H1 (cell line): Measurements from ENCODE around the gene SYT17. TPM values are rescaled to one million over a fixed set of nuclear protein-coding genes. Genes with fewer than 3 reads are reported as not detected.

Experiments
- CEBPB ChIP-seq: IDR thresholded peaks from 2 replicates; pipeline ENCODE4 v1.6.1; 2012; ENCODE audit warnings: low read depth, low read length
- polyA plus RNA-seq, 7 experiments: library from polyadenylated mRNA; depleted of rRNA in 3 of 7; stranded (reverse) in 5 of 7; unstranded in 2 of 7; fragments of >200 nt in 5 of 7; fragments of 200-250 nt in 2 of 7; gene quantifications; 1 replicate in 5 of 7; 2 replicates in 1 of 7; 4 replicates in 1 of 7; pipeline versions ENCODE4 v1.2.1 to v1.2.3, GENCODE V29; 2011 to 2013; ENCODE audit warnings: missing spikeins in 2 of 7, mixed read lengths in 2 of 7
- total RNA-seq: library from RNA; stranded (reverse); fragmentation: NEBNext Ultra II Directional; extraction: Animal tissue kit (Norgen Biotek cat#: 25700); gene quantifications from 2 replicates; pipeline ENCODE4 v1.2.1, GENCODE V29; 2021
- TF ChIP-seq, protein P1 (sequence below), 3 experiments: IDR thresholded peaks; 1 replicate in 2 of 3; 2 replicates in 1 of 3; pipeline versions ENCODE4 v1.5.1 to v1.6.1; 2011; ENCODE audit warnings: low read length in 3 of 3, mild to moderate bottlenecking in 3 of 3, inconsistent platforms in 2 of 3, low read depth in 1 of 3, moderate library complexity in 1 of 3; ENCODE audit not compliant: insufficient read depth in 1 of 3; ENCODE audit errors: control extremely low read depth in 1 of 3

Gene SYT17
- total and polyA plus RNA-seq, 2 of the 8 experiments (the other 6 are each of a cell fraction or from before 2014, with no cell fraction given), result 5.8 to 18.1 TPM

DNA sequence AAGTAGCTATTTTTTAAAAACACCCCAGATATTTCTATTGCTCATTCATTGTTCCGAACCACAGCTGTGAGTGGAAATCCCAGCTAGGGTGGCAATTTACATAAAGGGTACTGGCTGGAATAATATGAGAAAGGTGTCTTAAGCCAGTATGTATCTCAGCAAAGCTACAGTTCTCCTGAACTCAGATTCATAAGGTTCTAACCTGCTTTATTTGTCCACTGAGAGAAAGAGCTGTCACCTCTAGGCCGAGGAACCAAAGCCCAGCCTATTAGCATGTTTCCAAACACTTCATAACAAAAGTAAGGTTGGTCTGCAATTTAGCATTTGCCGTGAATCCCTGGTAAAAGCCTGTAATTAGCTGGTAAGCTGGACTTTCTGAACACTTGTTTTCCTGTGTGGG lies 60.5 kb downstream of the SYT17 start (continued):
- TF ChIP-seq, protein P1, sequence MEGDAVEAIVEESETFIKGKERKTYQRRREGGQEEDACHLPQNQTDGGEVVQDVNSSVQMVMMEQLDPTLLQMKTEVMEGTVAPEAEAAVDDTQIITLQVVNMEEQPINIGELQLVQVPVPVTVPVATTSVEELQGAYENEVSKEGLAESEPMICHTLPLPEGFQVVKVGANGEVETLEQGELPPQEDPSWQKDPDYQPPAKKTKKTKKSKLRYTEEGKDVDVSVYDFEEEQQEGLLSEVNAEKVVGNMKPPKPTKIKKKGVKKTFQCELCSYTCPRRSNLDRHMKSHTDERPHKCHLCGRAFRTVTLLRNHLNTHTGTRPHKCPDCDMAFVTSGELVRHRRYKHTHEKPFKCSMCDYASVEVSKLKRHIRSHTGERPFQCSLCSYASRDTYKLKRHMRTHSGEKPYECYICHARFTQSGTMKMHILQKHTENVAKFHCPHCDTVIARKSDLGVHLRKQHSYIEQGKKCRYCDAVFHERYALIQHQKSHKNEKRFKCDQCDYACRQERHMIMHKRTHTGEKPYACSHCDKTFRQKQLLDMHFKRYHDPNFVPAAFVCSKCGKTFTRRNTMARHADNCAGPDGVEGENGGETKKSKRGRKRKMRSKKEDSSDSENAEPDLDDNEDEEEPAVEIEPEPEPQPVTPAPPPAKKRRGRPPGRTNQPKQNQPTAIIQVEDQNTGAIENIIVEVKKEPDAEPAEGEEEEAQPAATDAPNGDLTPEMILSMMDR (IDR thresholded peaks at IDR 0.05; ENCODE audit: control extremely low read depth in 1 of 3, insufficient read depth in 1 of 3, low read depth in 1 of 3, low read length in 3 of 3), result no peak
- no peak for TF ChIP-seq CEBPB
